ENCODE results near the gene DIAPH2. TPM values are rescaled to one million over a fixed set of nuclear protein-coding genes. Genes with fewer than 3 reads are reported as not detected.

DIAPH2 gene
- total RNA-seq, 2 donors from 2014 or later = 21.5 to 51.8 TPM

- TF ChIP-seq, protein P1, sequence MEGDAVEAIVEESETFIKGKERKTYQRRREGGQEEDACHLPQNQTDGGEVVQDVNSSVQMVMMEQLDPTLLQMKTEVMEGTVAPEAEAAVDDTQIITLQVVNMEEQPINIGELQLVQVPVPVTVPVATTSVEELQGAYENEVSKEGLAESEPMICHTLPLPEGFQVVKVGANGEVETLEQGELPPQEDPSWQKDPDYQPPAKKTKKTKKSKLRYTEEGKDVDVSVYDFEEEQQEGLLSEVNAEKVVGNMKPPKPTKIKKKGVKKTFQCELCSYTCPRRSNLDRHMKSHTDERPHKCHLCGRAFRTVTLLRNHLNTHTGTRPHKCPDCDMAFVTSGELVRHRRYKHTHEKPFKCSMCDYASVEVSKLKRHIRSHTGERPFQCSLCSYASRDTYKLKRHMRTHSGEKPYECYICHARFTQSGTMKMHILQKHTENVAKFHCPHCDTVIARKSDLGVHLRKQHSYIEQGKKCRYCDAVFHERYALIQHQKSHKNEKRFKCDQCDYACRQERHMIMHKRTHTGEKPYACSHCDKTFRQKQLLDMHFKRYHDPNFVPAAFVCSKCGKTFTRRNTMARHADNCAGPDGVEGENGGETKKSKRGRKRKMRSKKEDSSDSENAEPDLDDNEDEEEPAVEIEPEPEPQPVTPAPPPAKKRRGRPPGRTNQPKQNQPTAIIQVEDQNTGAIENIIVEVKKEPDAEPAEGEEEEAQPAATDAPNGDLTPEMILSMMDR (conservative IDR thresholded peaks at IDR 0.05) = no peak
- H3K36me3 Mint-ChIP-seq (ENCODE audit: low read depth) = peaks cover 22% of the 10 kb centered on the region
- H3K4me1 Mint-ChIP-seq = peaks cover 5% of the 10 kb centered on the region
- Histone ChIP-seq H3K9me3 (ENCODE audit: control insufficient read depth, low read length) (no peaks in the 10 kb centered on the region), H3K36me3 (ENCODE audit: control insufficient read depth, insufficient read depth, low read length) (no peaks in the 10 kb centered on the region), H3K9ac (ENCODE audit: extremely low read depth, low read length, poor library complexity, severe bottlenecking) (no peak overlapping the region), H3K27ac (ENCODE audit: low read depth, low read length) (no peak overlapping the region), H3K4me3 (ENCODE audit: low read length) (no peak overlapping the region), H3K4me1 (ENCODE audit: control insufficient read depth, insufficient read depth, low read length) (no peaks in the 10 kb centered on the region), H3K27me3 (ENCODE audit: control insufficient read depth, insufficient read depth, low read length, poor library complexity, severe bottlenecking) (no peaks in the 10 kb centered on the region)
- no peak for DNase-seq
- 79% methylated on average over 1 of the region's 1 CpG; no CpG with 5 or more reads in 1 of the 2 experiments for WGBS, 2 experiments (ENCODE audit: insufficient coverage in 1 of 2, insufficient read length in 1 of 2)
- H3K27me3 Mint-ChIP-seq (ENCODE audit: insufficient read depth) = no peaks in the 10 kb centered on the region
- H3K27ac Mint-ChIP-seq = no peak overlapping the region
- no peak overlapping the region for H3K4me3 Mint-ChIP-seq
- H3K9me3 Mint-ChIP-seq = peaks cover 18% of the 10 kb centered on the region
Measured at GRCh38 chrX:97416461-97416860, 731.8 kb downstream of the DIAPH2 start.

GRCh38 chrX:97429101-97429500 lies 744.5 kb downstream of the DIAPH2 start:
- no peak overlapping the region for H3K27ac Mint-ChIP-seq
- 67 to 95% methylated on average over 1 to 5 of the region's 5 CpGs for WGBS, 2 experiments (ENCODE audit: insufficient coverage in 1 of 2, insufficient read length in 1 of 2)

GRCh38 chrX:97431281-97431680 lies 746.6 kb downstream of the DIAPH2 start:
- H3K4me3 Mint-ChIP-seq = no peak overlapping the region
- 86 to 100% methylated on average over 1 of the region's 1 CpG for WGBS, 2 experiments (ENCODE audit: insufficient coverage in 1 of 2, insufficient read length in 1 of 2)
- H3K27ac Mint-ChIP-seq = no peak overlapping the region
- TF ChIP-seq, protein P1 (conservative IDR thresholded peaks at IDR 0.05) = no peak
- Histone ChIP-seq H3K9ac (ENCODE audit: extremely low read depth, low read length, poor library complexity, severe bottlenecking) (no peak overlapping the region), H3K9me3 (ENCODE audit: control insufficient read depth, low read length) (no peaks in the 10 kb centered on the region), H3K4me3 (ENCODE audit: low read length) (no peak overlapping the region), H3K4me1 (ENCODE audit: control insufficient read depth, insufficient read depth, low read length) (no peaks in the 10 kb centered on the region), H3K27me3 (ENCODE audit: control insufficient read depth, insufficient read depth, low read length, poor library complexity, severe bottlenecking) (no peaks in the 10 kb centered on the region), H3K27ac (ENCODE audit: low read depth, low read length) (no peak overlapping the region), H3K36me3 (ENCODE audit: control insufficient read depth, insufficient read depth, low read length) (no peaks in the 10 kb centered on the region)
- H3K36me3 Mint-ChIP-seq (ENCODE audit: low read depth) = peaks cover 29% of the 10 kb centered on the region
- no peaks in the 10 kb centered on the region for H3K27me3 Mint-ChIP-seq (ENCODE audit: insufficient read depth)
- H3K4me1 Mint-ChIP-seq = peaks cover 18% of the 10 kb centered on the region
- DNase-seq = no peak
- H3K9me3 Mint-ChIP-seq = no peaks in the 10 kb centered on the region

More at GRCh38 chrX:97429101-97429500, 744.5 kb downstream of the DIAPH2 start:
- H3K27me3 ChIP-seq (ENCODE audit: control insufficient read depth, insufficient read depth, low read length, poor library complexity, severe bottlenecking) = no peaks in the 10 kb centered on the region
- no peak overlapping the region for H3K9ac ChIP-seq (ENCODE audit: extremely low read depth, low read length, poor library complexity, severe bottlenecking)
- peaks cover 29% of the 10 kb centered on the region for H3K36me3 Mint-ChIP-seq (ENCODE audit: low read depth)
- no peak overlapping the region for H3K27ac ChIP-seq (ENCODE audit: low read depth, low read length)
- no peak for DNase-seq
- H3K4me1 ChIP-seq (ENCODE audit: control insufficient read depth, insufficient read depth, low read length) = no peaks in the 10 kb centered on the region
- H3K27me3 Mint-ChIP-seq (ENCODE audit: insufficient read depth) = no peaks in the 10 kb centered on the region
- no peaks in the 10 kb centered on the region for H3K9me3 Mint-ChIP-seq
- peaks cover 12% of the 10 kb centered on the region for H3K4me1 Mint-ChIP-seq
- H3K9me3 ChIP-seq (ENCODE audit: control insufficient read depth, low read length) = no peaks in the 10 kb centered on the region
- no peak overlapping the region for H3K4me3 ChIP-seq (ENCODE audit: low read length)
- no peak overlapping the region for H3K4me3 Mint-ChIP-seq
- H3K36me3 ChIP-seq (ENCODE audit: control insufficient read depth, insufficient read depth, low read length) = no peaks in the 10 kb centered on the region
- TF ChIP-seq, protein P1 (conservative IDR thresholded peaks at IDR 0.05) = no peak
